ENCODE measurements around the gene GPRC5D.

DNA sequence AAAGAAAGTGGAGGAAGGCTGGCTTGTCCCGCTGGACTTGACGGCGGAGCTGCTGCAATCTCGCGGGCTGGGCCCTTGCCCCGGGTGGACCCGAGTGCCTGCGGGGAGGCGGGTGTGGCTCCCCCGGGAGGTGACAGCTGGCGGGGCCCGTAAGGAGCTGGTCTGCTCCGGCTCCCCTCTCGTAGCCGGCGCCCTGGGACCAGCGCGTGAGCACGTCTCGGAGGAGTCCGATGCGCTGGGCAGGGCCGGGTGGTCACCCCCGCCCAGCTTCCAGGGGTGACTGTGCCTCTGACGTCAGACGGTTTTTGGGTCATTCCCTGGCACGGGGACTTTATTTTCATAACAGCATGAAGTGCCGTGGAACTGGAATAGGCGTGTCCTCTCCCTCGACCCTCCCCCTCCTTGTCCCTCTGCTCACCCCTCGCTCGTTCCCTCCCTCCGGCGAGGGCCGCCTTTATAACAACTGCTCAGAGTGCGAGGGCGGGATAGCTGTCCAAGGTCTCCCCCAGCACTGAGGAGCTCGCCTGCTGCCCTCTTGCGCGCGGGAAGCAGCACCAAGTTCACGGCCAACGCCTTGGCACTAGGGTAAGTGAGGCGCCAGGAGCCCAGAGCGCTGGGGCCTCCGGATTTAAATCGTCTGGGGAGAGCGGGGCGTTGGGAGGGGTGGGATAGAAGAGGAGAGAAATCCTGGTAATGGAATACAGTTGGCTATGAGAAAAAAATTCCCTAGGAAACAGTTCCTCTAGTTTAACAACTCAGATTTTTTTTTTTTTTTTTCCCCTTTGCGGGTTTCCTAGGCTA lies 60.7 kb downstream of the GPRC5D start, which contains the start of gene GPRC5A:
- no peak for TF ChIP-seq POLR2A (IDR thresholded peaks at IDR 0.05; ENCODE audit: low read depth, low read length)
- no peak for TF ChIP-seq TAF1 (IDR thresholded peaks at IDR 0.05; ENCODE audit: low read depth, low read length)
- no peak for TF ChIP-seq POLR2AphosphoS5 (IDR thresholded peaks at IDR 0.05; ENCODE audit: low read depth, low read length)

Measured in GM12891 (cell line).